Upper lobe of right lung (tissue), 1 donor: ENCODE results near the gene MAPKAP1. TPM values are rescaled to one million over a fixed set of nuclear protein-coding genes. Genes with fewer than 3 reads are reported as not detected.
"Not testable (repeated sequence)": the region's sequence is repeated elsewhere in the genome, so short reads cannot be mapped to it uniquely, and the experiment has no call there.

Experiments
- ATAC-seq: fragments of 200-7000 bp; cut with Tn5 transposase; one replicate; pipeline ENCODE4 v1.9.1; 2020; ENCODE audit warnings: mild to moderate bottlenecking, moderate library complexity
- DNase-seq: peaks from one replicate; pipeline ENCODE4 v3.0.0-alpha.2; 2020
- H3K27ac ChIP-seq: fragments of 200-600 bp; one replicate; pipeline ENCODE4 v1.8.0; 2022
- H3K27me3 ChIP-seq: fragments of 200-600 bp; one replicate; pipeline ENCODE4 v1.8.0; 2022; ENCODE audit warnings: mild to moderate bottlenecking
- H3K36me3 ChIP-seq: fragments of 200-600 bp; one replicate; pipeline ENCODE4 v1.8.0; 2022
- H3K4me1 ChIP-seq: fragments of 200-600 bp; one replicate; pipeline ENCODE4 v1.8.0; 2022
- H3K4me3 ChIP-seq: fragments of 200-600 bp; one replicate; pipeline ENCODE4 v1.8.0; 2022; ENCODE audit warnings: mild to moderate bottlenecking
- H3K9me3 ChIP-seq: fragments of 200-600 bp; one replicate; pipeline ENCODE4 v1.8.0; 2022
- intact Hi-C: fragments of 100-400 bp; cut with DNase I; formaldehyde crosslinking; loops from one replicate; pipeline ENCODE4 v1.11.0; 2022
- total RNA-seq: library from RNA; stranded (reverse); fragmentation: NEBNext Ultra II Directional; extraction: Animal tissue kit (Norgen Biotek cat#: 25700); gene quantifications from one replicate; pipeline ENCODE4 v1.2.1, GENCODE V29; 2021
- TF ChIP-seq, protein P1 (sequence below): fragments of 200-600 bp; IDR thresholded peaks from one replicate; pipeline ENCODE4 v1.8.0; 2022; ENCODE audit warnings: antibody characterized with exemption
- donor health status: DM: no; HTN: yes; CAD: no; lungs with severe emphysema.

Gene MAPKAP1
- total RNA-seq, 1 donor from 2014 or later, result 76.8 TPM

DNA sequence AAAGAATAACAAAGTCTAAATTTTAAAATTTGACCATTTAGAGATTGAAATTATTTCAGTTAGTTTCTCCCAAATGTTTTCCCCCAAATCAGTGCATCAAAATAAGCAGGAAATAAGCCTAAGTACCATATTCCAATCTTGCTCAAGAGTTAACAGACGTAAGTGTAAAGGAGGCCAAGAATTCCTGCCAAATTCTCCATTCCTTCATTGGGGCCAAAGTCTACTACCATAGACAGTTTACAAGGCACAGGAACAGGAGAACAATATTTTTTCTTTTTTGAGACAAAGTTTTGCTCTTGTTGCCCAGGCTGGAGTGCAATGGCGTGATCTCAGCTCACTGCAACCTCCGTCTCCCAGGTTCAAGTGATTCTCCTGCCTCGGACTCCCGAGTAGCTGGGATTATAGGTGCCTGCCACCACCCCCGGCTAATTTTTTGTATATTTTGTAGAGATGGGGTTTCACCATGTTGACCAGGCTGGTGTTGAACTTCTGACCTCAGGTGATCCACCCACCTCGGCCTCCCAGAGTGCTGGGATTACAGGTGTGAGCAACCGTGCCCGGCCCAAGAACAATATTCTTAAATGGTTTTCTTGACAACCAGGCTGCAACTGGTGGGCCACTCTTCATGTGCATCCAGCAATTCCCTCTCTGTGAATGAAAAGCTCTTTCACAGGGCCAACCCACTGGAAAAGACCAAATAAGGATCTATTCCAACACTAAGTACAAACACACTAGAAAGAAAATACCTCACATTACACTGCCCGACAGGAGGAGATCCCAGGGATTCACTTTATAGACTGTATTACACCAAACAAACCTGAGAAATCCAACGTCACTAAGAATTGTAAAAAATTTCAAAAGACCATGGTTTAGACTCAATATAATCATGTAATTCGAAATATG lies 127.7 kb downstream of the MAPKAP1 start:
- ATAC-seq (no peak), DNase-seq (no peak)
- Histone ChIP-seq H3K27ac (no peak overlapping the region), H3K9me3 (no peaks in the 10 kb centered on the region), H3K4me1 (no peaks in the 10 kb centered on the region), H3K4me3 (no peak overlapping the region), H3K36me3 (peaks cover 6% of the 10 kb centered on the region), H3K27me3 (no peaks in the 10 kb centered on the region)
- intact Hi-C loops, result no loop called here
- TF ChIP-seq, protein P1, sequence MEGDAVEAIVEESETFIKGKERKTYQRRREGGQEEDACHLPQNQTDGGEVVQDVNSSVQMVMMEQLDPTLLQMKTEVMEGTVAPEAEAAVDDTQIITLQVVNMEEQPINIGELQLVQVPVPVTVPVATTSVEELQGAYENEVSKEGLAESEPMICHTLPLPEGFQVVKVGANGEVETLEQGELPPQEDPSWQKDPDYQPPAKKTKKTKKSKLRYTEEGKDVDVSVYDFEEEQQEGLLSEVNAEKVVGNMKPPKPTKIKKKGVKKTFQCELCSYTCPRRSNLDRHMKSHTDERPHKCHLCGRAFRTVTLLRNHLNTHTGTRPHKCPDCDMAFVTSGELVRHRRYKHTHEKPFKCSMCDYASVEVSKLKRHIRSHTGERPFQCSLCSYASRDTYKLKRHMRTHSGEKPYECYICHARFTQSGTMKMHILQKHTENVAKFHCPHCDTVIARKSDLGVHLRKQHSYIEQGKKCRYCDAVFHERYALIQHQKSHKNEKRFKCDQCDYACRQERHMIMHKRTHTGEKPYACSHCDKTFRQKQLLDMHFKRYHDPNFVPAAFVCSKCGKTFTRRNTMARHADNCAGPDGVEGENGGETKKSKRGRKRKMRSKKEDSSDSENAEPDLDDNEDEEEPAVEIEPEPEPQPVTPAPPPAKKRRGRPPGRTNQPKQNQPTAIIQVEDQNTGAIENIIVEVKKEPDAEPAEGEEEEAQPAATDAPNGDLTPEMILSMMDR, result no peak

DNA sequence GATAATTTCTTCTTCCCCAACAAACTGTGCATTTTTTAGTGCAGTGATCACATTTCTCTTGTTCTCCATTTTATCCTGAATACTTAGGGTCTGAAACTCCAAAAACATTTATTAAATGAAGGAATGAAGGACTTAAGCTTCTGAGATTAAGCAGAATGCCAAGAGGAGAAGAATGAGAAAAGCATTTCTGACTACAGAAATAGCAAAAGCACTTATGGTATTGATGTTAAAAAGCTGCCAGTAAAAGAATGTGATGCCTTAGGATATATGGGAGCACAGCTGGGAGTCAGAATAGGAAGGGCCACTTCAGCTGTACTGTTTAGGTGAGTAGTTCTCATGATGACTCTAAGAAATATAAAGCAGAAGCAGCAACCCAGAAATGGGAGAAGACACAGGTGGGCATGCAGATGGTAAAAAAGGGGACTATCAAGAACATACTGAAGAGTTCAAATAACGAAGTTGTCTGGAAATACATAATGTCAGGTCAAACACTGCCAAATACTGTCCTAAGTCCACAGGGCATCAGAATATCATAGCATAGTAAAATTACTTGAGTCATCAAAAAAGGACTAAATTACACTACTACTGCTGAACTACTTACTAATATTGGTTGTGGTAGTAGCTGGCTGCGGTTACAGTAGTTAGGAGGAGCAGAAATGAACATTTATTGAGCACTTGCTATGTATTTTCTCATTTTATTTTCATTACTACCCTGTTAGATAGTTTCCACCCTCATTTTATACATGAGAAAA lies 132.7 kb downstream of the MAPKAP1 start:
- TF ChIP-seq, protein P1, result no peak
- no peak overlapping the region for H3K4me3 ChIP-seq
- no peak overlapping the region for H3K27ac ChIP-seq
- DNase-seq (no peak), ATAC-seq (no peak)
- H3K9me3 ChIP-seq, result peaks cover 10% of the 10 kb centered on the region
- intact Hi-C loops, result no loop called here
- H3K4me1 ChIP-seq, result no peaks in the 10 kb centered on the region
- H3K36me3 ChIP-seq, result no peaks in the 10 kb centered on the region
- H3K27me3 ChIP-seq, result no peaks in the 10 kb centered on the region

DNA sequence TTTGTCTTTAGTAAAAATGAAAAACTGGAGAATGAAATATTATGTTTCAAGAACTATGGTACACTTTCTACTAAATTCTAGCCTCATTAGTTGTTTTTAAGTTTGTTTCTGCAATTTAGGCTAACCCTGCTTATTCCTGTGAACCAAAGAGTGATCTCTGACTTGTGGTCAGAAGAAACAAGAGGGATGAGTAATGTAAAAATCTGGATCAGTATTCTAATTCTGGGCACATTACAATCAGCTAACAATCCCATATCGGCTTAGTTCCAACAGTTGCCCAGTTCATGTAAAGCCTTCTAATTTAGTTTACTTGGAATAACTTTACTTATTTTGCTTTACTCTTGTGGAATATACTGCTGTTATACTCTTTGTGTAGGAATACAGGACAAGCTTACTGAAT lies 134.5 kb downstream of the MAPKAP1 start:
- H3K4me3 ChIP-seq, H3K27ac ChIP-seq, H3K27me3 ChIP-seq, H3K9me3 ChIP-seq, intact Hi-C loops, DNase-seq, H3K4me1 ChIP-seq, ATAC-seq, H3K36me3 ChIP-seq: not testable (repeated sequence)

DNA sequence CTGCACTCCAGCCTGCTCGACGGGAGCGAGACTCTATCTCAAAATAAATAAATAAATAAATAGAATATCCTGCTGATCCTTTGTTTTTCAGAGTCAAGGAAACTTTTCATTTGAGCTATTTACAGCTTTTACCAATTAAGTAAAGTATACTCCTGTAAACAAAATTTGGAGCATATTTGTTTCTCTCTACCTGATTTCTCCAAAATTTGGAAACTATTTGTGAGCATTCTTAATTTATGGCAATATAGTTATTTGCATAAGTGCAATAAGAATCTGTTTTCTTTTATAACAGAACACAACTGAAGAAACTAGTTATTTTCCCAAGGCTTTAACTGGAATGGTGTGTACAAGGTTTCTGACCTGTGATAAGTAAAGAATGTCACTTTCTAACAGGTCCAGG lies 135.2 kb downstream of the MAPKAP1 start:
- H3K9me3 ChIP-seq, DNase-seq, H3K27ac ChIP-seq, H3K4me1 ChIP-seq, H3K4me3 ChIP-seq, intact Hi-C loops, H3K27me3 ChIP-seq, H3K36me3 ChIP-seq, ATAC-seq: not testable (repeated sequence)

DNA sequence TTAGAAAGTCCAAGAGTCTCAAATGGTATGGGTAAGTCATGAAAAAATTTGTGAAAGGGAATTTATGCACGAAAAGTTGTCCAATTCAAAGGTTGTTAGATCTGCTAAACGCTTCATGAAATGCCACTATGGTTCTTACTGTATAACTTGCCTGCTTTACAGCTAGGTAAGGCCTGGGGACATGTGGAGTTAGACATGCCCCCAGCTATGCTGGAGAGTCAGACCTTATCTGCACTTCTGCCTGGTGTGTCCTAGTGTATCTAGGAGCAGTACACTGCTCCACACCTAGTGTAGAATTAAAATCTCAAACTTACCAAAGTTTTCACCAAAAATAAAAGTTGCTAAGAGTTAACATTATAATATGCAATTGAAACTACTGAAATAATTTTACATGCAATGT lies 136.8 kb downstream of the MAPKAP1 start:
- no peaks in the 10 kb centered on the region for H3K4me1 ChIP-seq
- no peak overlapping the region for H3K27ac ChIP-seq
- no peak for ATAC-seq
- intact Hi-C loops, result no loop called here
- TF ChIP-seq, protein P1, result no peak
- no peaks in the 10 kb centered on the region for H3K27me3 ChIP-seq
- H3K9me3 ChIP-seq, result peaks cover 10% of the 10 kb centered on the region
- H3K36me3 ChIP-seq, result no peaks in the 10 kb centered on the region
- no peak overlapping the region for H3K4me3 ChIP-seq
- no peak for DNase-seq

DNA sequence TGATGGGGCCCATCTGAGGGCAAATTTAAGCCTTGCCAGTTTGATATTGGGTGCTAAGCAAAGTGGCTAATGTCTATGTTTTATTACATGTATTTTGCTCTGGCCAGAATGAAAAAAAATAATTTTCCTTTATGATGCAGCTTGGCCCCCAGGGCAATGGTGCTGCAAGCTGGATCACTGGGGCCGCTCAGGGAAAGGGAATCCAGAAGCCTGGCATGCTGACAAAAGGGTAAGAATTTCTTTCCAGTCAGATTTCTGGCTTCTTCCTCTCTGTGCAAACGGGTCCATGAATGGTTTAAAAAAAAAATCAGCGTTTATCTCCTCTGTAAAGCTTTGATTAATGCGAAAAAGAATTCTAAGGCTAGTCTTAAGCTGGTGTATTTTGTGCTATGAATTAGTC lies 138.4 kb downstream of the MAPKAP1 start:
- intact Hi-C loops, result no loop called here
- Histone ChIP-seq H3K4me1 (no peaks in the 10 kb centered on the region), H3K36me3 (no peaks in the 10 kb centered on the region)

DNA sequence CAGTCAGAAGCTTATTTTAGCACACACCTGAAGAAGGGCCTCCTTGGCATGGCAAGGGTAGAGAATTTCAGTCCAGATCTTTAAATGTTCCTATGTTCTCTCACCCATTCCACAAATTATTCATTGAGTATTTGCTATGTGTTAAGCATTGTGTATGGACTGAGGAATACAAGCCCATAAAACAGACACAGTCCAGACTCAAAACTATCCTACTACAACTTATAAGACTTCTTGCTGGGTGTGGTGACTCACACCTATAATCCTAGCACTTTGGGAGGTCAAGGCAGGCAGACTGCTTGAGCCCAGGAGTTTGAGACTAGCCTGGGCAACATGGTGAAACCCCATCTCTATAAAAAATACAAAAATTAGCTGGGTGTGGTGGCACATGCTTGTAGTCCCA lies 141.0 kb downstream of the MAPKAP1 start:
- H3K36me3 ChIP-seq, H3K4me1 ChIP-seq, H3K27me3 ChIP-seq, H3K9me3 ChIP-seq, H3K4me3 ChIP-seq, intact Hi-C loops, DNase-seq, ATAC-seq, H3K27ac ChIP-seq: not testable (repeated sequence)

More for the DNA sequence above, 138.4 kb downstream of the MAPKAP1 start:
- peaks cover 10% of the 10 kb centered on the region for H3K9me3 ChIP-seq
- no peak overlapping the region for H3K4me3 ChIP-seq
- DNase-seq, result no peak
- H3K27me3 ChIP-seq, result no peaks in the 10 kb centered on the region
- ATAC-seq, result no peak
- TF ChIP-seq, protein P1, result no peak
- no peak overlapping the region for H3K27ac ChIP-seq
